GM21717 (cell line): ENCODE measurements around the gene SPRR4.

Experiments used
- ATAC-seq: cut with Tn5 transposase; IDR thresholded peaks from one replicate; pipeline ENCODE4 v1.9.1; 2021; ENCODE audit warnings: mild to moderate bottlenecking, moderate library complexity; ENCODE audit not compliant: unreplicated experiment

The SPRR4 gene, protein sequence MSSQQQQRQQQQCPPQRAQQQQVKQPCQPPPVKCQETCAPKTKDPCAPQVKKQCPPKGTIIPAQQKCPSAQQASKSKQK

DNA sequence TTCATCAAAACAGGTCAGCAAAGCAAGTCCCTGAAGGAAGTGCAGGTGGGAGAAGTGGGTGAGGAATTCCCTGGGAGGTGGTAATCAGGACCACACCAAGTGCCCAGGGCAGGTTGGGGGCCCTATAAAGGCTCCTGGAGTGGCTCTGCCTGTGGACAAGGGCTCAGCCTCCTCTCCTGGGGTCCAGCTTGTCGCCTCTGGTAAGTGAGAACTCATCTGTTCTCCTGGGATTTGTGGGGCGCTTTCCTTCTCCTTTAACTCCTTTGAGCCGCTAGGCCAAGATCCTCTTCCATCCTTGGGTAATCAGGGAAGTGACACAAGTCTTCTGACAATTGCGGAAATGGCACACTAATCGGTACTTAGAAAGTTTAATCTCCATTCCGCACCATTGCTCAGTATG is at the start of gene SPRR4:
SPRR4 (plus strand) TSS at position 154 of the 400 bp plus-strand sequence. CDS start 1,243 bp downstream, outside the sequence.
- no peak for ATAC-seq

GRCh38 chr1:152924191-152924590 is 46.3 kb upstream of the SPRR4 start:
- ATAC-seq: no peak

- ATAC-seq: peak; percentile 49
These were observed 44.4 kb upstream of the SPRR4 start for GRCh38 chr1:152926091-152926490.

DNA sequence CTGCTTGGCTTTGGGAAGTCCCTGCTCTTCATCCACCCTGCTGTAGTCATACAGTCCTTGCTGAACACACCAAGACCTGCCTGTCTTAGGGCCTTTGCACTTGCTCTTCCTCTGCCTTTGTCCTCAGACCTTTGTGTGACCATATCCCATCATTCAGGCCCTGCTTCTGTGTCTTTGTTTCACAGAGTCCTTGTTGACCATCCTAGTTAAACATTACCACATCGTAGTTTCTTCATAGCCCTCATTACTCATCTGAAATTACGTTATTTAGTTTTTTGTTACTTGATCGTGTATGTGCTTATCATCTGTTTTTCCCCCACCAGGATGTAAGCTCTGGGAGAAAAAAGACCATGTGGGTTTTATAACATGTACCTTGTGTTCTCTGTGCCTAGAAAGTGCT is 41.8 kb upstream of the SPRR4 start:
- ATAC-seq: no peak

DNA sequence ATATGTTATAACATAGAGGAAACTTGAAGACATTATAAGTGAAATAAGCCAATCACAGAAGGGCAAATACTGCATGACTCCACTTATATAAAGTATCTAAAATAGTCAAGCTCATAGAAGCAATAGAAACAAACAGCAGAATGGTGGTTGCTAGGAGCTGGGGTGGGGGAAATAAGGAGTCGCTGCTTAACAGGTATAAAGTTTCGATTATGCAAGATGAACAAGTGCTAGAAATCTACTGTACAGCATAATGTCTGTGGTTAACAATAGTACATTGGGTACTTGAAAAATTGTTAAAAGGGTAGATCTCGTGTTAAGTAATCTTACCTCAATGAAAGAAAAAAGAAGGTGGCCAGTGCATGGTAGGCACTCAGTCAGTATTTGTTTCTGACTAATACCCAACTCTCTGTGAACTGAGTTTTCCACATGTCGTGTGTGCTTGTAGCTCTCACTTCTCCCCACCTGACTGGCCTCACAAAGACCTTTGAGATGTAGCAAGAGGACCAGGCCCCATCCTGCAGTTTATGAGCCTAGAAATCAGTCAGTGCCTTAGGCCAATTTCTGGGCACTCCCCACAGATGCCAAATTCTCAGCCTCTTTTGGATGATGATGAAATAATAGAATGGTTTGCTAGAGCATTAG is 38.2 kb upstream of the SPRR4 start:
- no peak for ATAC-seq

GRCh38 chr1:152933196-152933595 is 37.3 kb upstream of the SPRR4 start:
- ATAC-seq: no peak

- ATAC-seq: no peak
These were observed 29.8 kb upstream of the SPRR4 start for GRCh38 chr1:152940614-152941013.

DNA sequence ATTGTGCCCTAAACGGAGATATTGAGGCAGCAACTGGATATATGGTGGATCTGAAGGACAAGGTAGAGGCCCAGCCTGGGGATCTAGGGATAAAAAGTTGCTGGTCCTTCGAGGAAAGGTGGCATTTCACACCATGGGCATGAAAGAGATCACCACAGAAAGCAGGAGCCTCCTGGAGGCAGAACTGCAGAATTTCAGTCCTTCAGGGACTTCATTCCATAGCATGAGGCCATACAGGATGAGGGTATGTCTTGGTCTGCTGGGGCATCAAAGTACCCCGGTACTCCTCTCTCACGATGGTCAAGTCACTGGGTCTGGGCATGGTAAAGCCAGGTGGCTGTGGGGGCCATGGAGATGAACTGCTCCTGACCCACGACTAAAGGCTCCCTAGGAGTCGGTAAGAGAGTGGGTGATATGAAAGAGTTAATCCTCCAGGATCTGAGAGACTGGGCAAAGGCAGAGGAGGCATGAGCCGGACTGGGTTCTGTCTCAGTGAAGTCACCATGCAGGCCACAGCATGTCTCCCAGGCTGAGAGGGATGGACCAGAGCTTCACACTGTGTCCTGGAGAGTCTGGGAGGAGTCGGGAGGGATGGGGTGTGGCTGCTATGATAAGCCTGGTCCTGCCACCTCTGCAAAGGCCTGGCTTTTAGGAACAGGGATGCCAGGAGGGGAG is 29.3 kb upstream of the SPRR4 start:
- no peak for ATAC-seq

DNA sequence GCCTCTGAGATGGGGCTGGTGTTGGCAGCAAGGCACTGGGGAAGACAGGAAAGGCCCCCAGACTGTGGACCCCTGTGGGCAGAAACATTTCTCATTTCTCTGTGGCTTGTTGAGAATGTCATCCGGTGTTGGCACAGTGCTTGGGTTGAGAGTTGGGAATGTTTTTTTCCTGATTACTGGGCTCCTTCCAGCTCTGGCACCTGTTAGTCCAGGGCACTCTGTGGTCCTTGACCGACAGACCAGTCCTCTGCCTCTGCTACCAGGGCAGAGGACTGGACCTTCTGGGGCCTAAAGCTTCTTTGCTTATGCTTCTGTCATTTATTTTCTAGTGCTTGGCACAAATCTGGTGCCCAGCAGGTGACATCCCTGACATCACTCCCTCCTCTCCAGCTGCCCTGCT is 28.3 kb upstream of the SPRR4 start:
- ATAC-seq: no peak

DNA sequence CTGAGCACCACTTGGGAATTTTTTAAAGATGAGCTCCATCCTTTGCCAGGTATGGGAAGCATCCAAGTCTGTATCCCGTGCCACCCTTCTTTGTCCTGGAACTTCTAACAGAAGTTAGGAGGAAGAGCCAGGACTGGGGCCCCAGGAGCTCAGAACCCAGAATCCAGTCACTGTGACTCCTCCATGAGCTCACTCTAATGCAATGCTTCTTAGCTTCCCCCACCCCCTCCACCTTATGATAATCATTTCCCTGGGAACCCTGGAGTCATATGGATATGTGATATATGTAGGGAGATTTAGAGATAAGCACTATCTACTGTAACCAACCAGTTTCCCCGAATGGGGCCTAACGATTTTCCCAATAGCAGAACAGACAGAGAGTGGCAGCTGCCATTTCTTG is 24.2 kb upstream of the SPRR4 start:
- ATAC-seq: no peak

DNA sequence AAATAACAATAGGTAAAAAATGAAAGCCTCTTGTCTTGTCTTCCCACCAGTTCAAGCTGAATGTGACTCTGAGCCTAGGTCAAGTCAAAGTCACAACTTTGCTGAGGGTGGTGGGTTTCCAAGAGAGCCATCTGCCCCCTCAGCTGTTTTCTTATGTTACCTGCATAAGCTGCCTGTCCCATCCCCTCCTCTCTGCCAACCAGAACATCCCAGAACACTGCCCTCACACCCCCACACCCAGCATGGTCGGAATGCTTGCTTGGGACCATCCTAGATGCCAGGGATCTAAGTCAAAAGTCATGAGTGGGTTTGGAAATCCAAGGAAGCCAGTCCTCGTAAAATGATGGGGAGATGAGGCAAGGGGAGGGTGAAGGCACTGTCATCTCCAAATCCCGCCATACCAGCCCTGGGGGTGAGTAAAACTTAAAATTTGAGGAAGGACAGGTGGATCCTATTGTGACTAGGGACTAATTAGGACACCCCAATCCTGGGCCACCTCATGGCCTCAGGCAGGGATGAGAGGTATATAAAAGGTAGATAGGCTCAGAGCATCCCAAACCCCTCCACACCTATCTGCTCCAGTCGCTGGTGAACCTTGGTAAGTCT is 23.7 kb upstream of the SPRR4 start, which contains the start of gene SPRR5:
SPRR5 (plus strand) TSS at position 556 of the 606 bp plus-strand sequence. CDS start 1,349 bp downstream, outside the sequence.
- no peak for ATAC-seq

GRCh38 chr1:152951711-152952110 is 18.7 kb upstream of the SPRR4 start:
- ATAC-seq: no peak

DNA sequence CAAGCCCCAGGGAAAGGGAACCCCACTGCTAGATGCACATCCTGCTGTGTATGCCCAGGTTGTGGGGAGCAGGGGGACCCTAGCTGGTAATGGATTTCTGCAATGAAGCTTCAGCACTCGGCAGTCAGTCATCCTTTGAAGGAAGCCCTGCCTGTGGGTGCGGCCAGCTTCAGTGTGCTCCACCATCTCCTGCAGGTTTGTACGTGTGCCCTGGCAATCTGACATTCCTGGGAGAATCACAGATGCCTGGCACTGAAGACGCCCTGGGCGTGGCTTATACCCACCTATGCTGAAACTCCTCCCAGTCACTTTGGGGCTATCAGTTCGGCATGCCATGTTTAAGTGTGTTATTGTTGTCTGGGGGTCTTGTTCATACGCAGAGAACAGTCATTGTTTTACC is 16.7 kb upstream of the SPRR4 start:
- ATAC-seq: no peak

DNA sequence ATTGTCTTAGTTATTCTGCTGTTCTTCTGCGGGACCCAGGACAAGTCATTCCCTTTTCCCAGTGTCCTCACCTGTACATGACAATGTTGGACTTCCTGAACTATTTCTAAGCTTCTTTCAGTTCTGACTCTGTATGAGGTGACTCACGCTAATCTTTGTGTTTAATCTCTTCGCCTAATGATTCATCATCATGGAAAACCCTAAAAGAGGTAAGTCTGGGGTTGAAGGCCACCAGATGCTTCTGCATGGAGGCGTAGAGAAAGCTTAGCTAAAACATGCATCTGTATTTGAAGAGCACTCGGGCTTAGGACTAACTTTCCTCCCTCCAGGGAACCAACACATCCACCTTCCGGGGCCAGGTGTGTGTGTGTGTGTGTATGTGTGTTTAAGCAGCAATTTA is 16.0 kb upstream of the SPRR4 start:
- ATAC-seq: no peak

GRCh38 chr1:152957561-152957960 is 12.9 kb upstream of the SPRR4 start:
- ATAC-seq: no peak

DNA sequence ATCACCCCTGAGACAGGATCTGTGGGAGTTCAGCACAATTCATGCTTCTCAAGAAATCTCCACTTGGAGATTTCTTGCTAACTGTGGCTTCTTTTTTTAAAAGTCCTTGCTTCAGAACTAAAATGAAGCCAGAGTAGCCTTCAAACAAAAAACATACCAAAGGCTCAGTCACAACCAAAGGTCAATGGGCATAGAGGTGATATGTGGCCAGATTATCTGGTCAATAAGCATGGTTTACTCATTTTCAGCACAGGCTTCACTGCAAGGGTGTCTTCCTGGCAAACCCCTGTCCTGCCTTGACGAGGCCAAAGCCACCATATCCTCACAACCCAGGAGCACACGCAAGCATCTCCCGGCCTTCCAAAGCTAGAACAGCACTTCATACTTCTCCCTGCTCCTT is 11.2 kb upstream of the SPRR4 start:
- no peak for ATAC-seq

DNA sequence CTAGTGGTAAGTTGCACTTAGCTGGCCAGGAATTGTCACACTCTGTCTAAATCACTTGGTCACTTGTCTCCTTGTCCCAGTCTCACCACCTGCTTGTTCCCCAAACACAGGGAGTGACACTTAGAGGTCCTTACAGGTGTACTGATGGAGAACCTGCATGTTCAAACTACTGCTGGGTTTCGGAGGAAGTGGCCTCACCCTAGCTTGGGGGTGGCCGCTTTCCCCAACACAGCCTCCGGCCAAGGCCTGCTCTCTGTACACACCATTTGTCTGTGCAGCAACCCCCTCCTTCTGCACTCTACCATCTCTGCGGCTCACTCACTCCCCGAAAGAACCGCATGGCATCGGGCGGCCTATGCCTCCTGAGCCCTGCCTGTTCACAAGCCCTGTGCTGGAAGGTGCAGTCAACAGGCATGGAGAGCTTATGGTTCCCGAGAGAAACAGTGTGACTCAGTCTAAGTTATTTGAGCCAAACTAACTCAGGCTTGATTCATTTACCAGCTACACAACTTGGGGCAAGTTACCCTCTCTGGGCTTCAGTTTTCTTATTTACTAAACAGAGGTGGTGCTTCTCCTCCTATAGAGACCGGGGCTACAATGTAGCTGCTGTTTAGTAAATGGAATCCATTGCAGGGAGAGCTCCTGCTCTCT is 10.5 kb upstream of the SPRR4 start:
- ATAC-seq: no peak

- ATAC-seq: no peak
These were observed 9.9 kb upstream of the SPRR4 start for GRCh38 chr1:152960452-152961044.

- ATAC-seq: no peak
These were observed 9.1 kb upstream of the SPRR4 start for GRCh38 chr1:152961226-152961891.

DNA sequence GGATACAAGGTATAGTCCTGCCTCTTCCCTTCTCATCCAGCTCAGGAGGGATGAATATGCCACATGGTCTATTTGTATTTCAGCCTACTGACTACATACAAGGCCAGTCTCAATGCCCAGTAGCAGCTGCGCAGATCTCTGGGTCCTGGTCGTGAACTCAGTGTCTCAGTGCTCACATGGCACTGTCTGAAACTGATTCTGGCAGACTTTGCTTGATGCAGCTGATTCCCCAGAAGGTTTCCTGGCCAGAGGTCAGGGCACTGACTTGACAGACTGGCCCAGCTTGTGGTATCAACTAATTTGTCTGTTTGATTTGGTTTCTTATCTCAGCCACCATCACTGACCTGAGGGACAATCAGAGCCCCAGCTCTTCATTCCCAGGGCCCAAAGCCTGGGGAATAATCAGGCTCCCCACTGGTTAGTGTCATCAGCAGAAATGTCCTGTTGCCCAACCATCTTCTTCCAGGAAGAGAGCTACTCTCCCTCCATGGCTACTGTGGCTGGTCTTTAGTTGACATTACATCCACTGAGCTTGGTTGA is 7.5 kb upstream of the SPRR4 start:
- no peak for ATAC-seq
